ENCODE results near the gene ADCY2.

DNA sequence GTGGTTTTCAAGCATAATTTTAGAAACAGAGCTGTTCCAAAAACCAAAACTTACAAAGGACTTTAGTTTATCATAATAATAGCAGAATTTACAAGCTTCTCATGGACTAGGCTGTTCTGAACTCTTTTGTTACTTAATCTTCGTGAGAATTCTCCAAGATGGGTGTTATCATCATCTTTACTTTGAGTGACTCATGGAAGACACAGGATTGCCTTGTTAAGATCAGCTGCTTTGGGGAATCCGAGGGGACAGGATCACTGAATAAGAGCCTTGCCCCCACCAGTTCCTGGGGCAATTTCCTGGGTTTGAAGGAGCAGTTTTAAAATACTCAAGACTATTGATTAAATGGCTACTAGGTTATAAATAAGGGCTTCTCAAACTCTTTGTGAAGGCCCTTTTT, 374.5 kb downstream of the ADCY2 start:
- TF ChIP-seq, protein P1, sequence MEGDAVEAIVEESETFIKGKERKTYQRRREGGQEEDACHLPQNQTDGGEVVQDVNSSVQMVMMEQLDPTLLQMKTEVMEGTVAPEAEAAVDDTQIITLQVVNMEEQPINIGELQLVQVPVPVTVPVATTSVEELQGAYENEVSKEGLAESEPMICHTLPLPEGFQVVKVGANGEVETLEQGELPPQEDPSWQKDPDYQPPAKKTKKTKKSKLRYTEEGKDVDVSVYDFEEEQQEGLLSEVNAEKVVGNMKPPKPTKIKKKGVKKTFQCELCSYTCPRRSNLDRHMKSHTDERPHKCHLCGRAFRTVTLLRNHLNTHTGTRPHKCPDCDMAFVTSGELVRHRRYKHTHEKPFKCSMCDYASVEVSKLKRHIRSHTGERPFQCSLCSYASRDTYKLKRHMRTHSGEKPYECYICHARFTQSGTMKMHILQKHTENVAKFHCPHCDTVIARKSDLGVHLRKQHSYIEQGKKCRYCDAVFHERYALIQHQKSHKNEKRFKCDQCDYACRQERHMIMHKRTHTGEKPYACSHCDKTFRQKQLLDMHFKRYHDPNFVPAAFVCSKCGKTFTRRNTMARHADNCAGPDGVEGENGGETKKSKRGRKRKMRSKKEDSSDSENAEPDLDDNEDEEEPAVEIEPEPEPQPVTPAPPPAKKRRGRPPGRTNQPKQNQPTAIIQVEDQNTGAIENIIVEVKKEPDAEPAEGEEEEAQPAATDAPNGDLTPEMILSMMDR (IDR thresholded peaks at IDR 0.05), result no peak
- no peak for TF ChIP-seq POLR2A (IDR thresholded peaks at IDR 0.05)

All from esophagus squamous epithelium (tissue), 4 donors.